Keratinocyte (primary cell): ENCODE results near the gene FUT8. TPM values are rescaled to one million over a fixed set of nuclear protein-coding genes. Genes with fewer than 3 reads are reported as not detected.

Experiments used
- DNase-seq: peaks from one replicate; pipeline ENCODE4 v3.0.0-alpha.2; 2011; ENCODE audit warnings: low read depth, missing footprints, low spot score
- FAIRE-seq: peaks from 2 replicates; lab custom pipeline; 2011; peaks lifted over from hg19 to GRCh38; lab: Jason Lieb, UNC
- H2AFZ ChIP-seq: 2 replicates; pipeline ENCODE4 v1.6.0; 2012; ENCODE audit warnings: low read length, control low read depth, inconsistent platforms; ENCODE audit not compliant: control insufficient read depth
- H3K27ac ChIP-seq: 2 replicates; pipeline ENCODE4 v1.5.1; 2011; ENCODE audit warnings: low read length; ENCODE audit not compliant: control insufficient read depth, insufficient read depth
- H3K27me3 ChIP-seq: 3 replicates; pipeline ENCODE4 v1.6.0; 2011; ENCODE audit warnings: low read length; ENCODE audit not compliant: control insufficient read depth, insufficient read depth; ENCODE audit errors: extremely low read depth
- H3K36me3 ChIP-seq, 2 experiments: 2 replicates in 1 of 2; 3 replicates in 1 of 2; pipeline ENCODE4 v1.5.1; 2011; ENCODE audit warnings: low read length in 2 of 2, mild to moderate bottlenecking in 1 of 2; ENCODE audit not compliant: control insufficient read depth in 2 of 2, insufficient read depth in 2 of 2; ENCODE audit errors: extremely low read depth in 1 of 2
- H3K4me1 ChIP-seq: 3 replicates; pipeline ENCODE4 v1.5.1; 2011; ENCODE audit warnings: low read length; ENCODE audit not compliant: control insufficient read depth, insufficient read depth; ENCODE audit errors: extremely low read depth
- H3K4me2 ChIP-seq: 3 replicates; pipeline ENCODE4 v1.6.0; 2011; ENCODE audit warnings: low read depth, low read length; ENCODE audit not compliant: control insufficient read depth, insufficient read depth; ENCODE audit errors: extremely low read depth
- H3K4me3 ChIP-seq, 3 experiments: fragments of 200-600 bp in 1 of 3; sonication (generic) in 1 of 3; 2 replicates in 2 of 3; 3 replicates in 1 of 3; pipeline ENCODE4 v1.5.1; 2011 to 2016; ENCODE audit warnings: low read length in 3 of 3, mild to moderate bottlenecking in 3 of 3, control low read depth in 2 of 3, inconsistent platforms in 1 of 3, low read depth in 1 of 3, mixed read lengths in 1 of 3, mixed run types in 1 of 3, moderate library complexity in 1 of 3; ENCODE audit not compliant: control insufficient read depth in 2 of 3, insufficient read depth in 2 of 3; ENCODE audit errors: extremely low read depth in 1 of 3
- H3K79me2 ChIP-seq: 2 replicates; pipeline ENCODE4 v1.6.0; 2012; ENCODE audit warnings: low read length; ENCODE audit not compliant: control insufficient read depth, insufficient read depth
- H3K9ac ChIP-seq: 3 replicates; pipeline ENCODE4 v1.6.0; 2011; ENCODE audit warnings: low read length; ENCODE audit not compliant: control insufficient read depth, insufficient read depth; ENCODE audit errors: extremely low read depth
- H3K9me1 ChIP-seq: 3 replicates; pipeline ENCODE4 v1.6.0; 2011; ENCODE audit warnings: low read length; ENCODE audit not compliant: control insufficient read depth, insufficient read depth; ENCODE audit errors: extremely low read depth
- H3K9me3 ChIP-seq: 2 replicates; pipeline ENCODE4 v1.5.1; 2012; ENCODE audit warnings: low read depth, low read length; ENCODE audit not compliant: control insufficient read depth
- H4K20me1 ChIP-seq: 3 replicates; pipeline ENCODE4 v1.6.0; 2011; ENCODE audit warnings: low read length; ENCODE audit not compliant: control insufficient read depth, insufficient read depth; ENCODE audit errors: extremely low read depth
- EZH2 ChIP-seq: IDR thresholded peaks from one replicate; pipeline ENCODE4 v1.6.1; 2012; ENCODE audit warnings: inconsistent platforms, mild to moderate bottlenecking, low read length, moderate library complexity
- dilution Hi-C: fragments of 300-500 bp; cut with MboI; formaldehyde crosslinking; loops from one replicate; pipeline ENCODE4 v1.7.0; 2020; ENCODE audit warnings: low sequenced_read_pairs; ENCODE audit not compliant: extremely low pct_ligation_motif_present
- polyA plus RNA-seq, 5 experiments: library from polyadenylated mRNA; depleted of rRNA in 3 of 5; stranded (reverse) in 3 of 5; stranded (forward) in 1 of 5; unstranded in 1 of 5; fragments of >200 nt; gene quantifications; 1 replicate in 1 of 5; 2 replicates in 3 of 5; 3 replicates in 1 of 5; pipeline versions ENCODE4 v1.2.1 to v1.2.3, GENCODE V29; 2011 to 2012; ENCODE audit warnings: missing spikeins in 2 of 5, low read depth in 1 of 5, low replicate concordance in 1 of 5
- TF ChIP-seq, protein P1 (sequence below), 3 experiments: IDR thresholded peaks in 1 of 3; conservative IDR thresholded peaks in 1 of 3; optimal IDR thresholded peaks in 1 of 3; 2 replicates in 2 of 3; 3 replicates in 1 of 3; pipeline versions ENCODE3 to v1.5.1; 2011; ENCODE audit warnings: low read length in 3 of 3, mild to moderate bottlenecking in 3 of 3, moderate library complexity in 2 of 3, control low read depth in 1 of 3, inconsistent platforms in 1 of 3; ENCODE audit not compliant: insufficient read depth in 2 of 3; ENCODE audit errors: extremely low read depth in 1 of 3

Gene FUT8
- polyA plus RNA-seq, 1 donor (not counting 4 experiments of a cell fraction or from before 2014, with no cell fraction given) = 12.5 TPM

GRCh38 chr14:65421201-65421981 lies 8.9 kb downstream of the FUT8 start:
- no peaks in the 10 kb centered on the region for H3K9me3 ChIP-seq
- H3K4me3 ChIP-seq = no peak overlapping the region
- H3K27ac ChIP-seq = no peak overlapping the region
- peak; percentile 70 for FAIRE-seq
- no peak overlapping the region for H3K9ac ChIP-seq
- no peak overlapping the region for H2AFZ ChIP-seq
- H3K27me3 ChIP-seq = no peaks in the 10 kb centered on the region
- dilution Hi-C loops = no loop called here
- H4K20me1 ChIP-seq = no peaks in the 10 kb centered on the region
- no peaks in the 10 kb centered on the region for H3K79me2 ChIP-seq
- DNase-seq = no peak
- H3K36me3 ChIP-seq = no peaks in the 10 kb centered on the region
- H3K9me1 ChIP-seq = no peaks in the 10 kb centered on the region
- peaks cover 3% of the 10 kb centered on the region for H3K4me1 ChIP-seq
- no peak for TF ChIP-seq EZH2
- TF ChIP-seq, protein P1, sequence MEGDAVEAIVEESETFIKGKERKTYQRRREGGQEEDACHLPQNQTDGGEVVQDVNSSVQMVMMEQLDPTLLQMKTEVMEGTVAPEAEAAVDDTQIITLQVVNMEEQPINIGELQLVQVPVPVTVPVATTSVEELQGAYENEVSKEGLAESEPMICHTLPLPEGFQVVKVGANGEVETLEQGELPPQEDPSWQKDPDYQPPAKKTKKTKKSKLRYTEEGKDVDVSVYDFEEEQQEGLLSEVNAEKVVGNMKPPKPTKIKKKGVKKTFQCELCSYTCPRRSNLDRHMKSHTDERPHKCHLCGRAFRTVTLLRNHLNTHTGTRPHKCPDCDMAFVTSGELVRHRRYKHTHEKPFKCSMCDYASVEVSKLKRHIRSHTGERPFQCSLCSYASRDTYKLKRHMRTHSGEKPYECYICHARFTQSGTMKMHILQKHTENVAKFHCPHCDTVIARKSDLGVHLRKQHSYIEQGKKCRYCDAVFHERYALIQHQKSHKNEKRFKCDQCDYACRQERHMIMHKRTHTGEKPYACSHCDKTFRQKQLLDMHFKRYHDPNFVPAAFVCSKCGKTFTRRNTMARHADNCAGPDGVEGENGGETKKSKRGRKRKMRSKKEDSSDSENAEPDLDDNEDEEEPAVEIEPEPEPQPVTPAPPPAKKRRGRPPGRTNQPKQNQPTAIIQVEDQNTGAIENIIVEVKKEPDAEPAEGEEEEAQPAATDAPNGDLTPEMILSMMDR (optimal IDR thresholded peaks at IDR 0.05 in 1 of 3, IDR thresholded peaks at IDR 0.05 in 1 of 3, conservative IDR thresholded peaks at IDR 0.05 in 1 of 3; ENCODE audit: extremely low read depth in 1 of 3, insufficient read depth in 2 of 3, low read length in 3 of 3) = no peak
- H3K4me2 ChIP-seq = no peak overlapping the region

- H3K4me1 ChIP-seq = peaks cover 3% of the 10 kb centered on the region
- no peak overlapping the region for H3K4me2 ChIP-seq
- no peak overlapping the region for H2AFZ ChIP-seq
- DNase-seq = no peak
- FAIRE-seq = no peak
- dilution Hi-C loops = no loop called here
- no peak overlapping the region for H3K9ac ChIP-seq
- H3K4me3 ChIP-seq = no peak overlapping the region
- H3K9me1 ChIP-seq = no peaks in the 10 kb centered on the region
- no peaks in the 10 kb centered on the region for H3K36me3 ChIP-seq
- H3K27ac ChIP-seq = no peak overlapping the region
- H4K20me1 ChIP-seq = no peaks in the 10 kb centered on the region
- no peaks in the 10 kb centered on the region for H3K9me3 ChIP-seq
- no peaks in the 10 kb centered on the region for H3K79me2 ChIP-seq
- no peak for TF ChIP-seq EZH2
- TF ChIP-seq, protein P1 (optimal IDR thresholded peaks at IDR 0.05 in 1 of 3, IDR thresholded peaks at IDR 0.05 in 1 of 3, conservative IDR thresholded peaks at IDR 0.05 in 1 of 3; ENCODE audit: extremely low read depth in 1 of 3, insufficient read depth in 2 of 3, low read length in 3 of 3) = no peak
- H3K27me3 ChIP-seq = no peaks in the 10 kb centered on the region
Observed at GRCh38 chr14:65422088-65422834, 9.7 kb downstream of the FUT8 start.
